Panc1 (cell line): ENCODE data around the gene DTX3.

Experiments
- POLR2AphosphoS5 ChIP-seq: IDR thresholded peaks from 2 replicates; pipeline ENCODE4 v1.6.1; 2012; ENCODE audit warnings: mild to moderate bottlenecking, low read depth, low read length, moderate library complexity
- SIN3A ChIP-seq: IDR thresholded peaks from 2 replicates; pipeline ENCODE4 v1.6.1; 2012; ENCODE audit warnings: low read depth, mild to moderate bottlenecking, low read length, moderate library complexity, borderline replicate concordance; ENCODE audit not compliant: insufficient read depth
- TCF7L2 ChIP-seq: IDR thresholded peaks from 2 replicates; pipeline ENCODE4 v1.6.1; 2011; ENCODE audit warnings: mild to moderate bottlenecking, low read depth, low read length, inconsistent platforms
- TF ChIP-seq, protein P1 (sequence below): fragments of 450-650 bp; IDR thresholded peaks from 2 replicates; pipeline ENCODE4 v1.5.1; 2017; ENCODE audit warnings: mild to moderate bottlenecking
- TF ChIP-seq, protein P2 (sequence below), 2 experiments: IDR thresholded peaks; 2 replicates each; pipeline ENCODE4 v1.6.1; 2011 to 2012; ENCODE audit warnings: low read depth in 2 of 2, control low read depth in 1 of 2, low read length in 1 of 2, mild to moderate bottlenecking in 1 of 2, moderate library complexity in 1 of 2; ENCODE audit not compliant: insufficient read depth in 1 of 2

DNA sequence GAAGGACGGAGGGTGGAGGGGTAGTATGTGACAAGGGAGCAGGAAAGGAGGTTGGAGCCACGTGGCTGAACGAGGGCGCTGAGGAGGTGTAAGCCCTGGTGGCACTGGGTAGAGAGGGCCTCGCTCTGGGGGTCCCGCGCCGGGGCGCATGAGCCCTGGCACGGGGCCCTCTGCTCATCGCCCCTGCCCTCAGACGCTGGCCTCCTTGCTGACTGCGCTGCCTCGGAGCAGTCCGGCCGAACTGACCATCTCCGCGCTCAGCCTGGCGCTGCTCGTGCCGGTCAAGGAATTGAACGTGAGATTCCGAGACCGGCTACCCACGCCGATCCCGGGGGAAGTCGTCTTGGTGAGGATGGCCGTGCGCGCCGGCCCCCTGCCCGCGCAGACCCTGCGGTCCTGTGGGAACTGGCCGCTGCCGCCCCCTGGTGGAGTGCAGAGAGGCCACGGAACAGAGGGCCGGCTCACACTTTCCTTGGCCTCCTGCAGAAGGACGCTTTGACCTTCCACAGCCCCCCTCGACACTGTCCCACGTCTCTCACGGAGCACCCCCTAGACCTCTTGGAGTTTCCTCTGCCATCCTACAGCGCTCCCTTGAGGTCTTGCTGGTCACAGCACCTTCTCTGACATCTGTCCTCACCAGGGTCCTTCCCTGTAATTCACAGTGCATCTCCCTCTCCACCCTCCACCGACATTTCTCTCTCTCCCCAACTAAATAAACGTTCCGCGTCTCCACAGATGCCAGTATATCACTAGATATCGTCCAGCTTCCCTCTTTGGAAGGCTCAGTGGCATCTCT lies 17.1 kb downstream of the DTX3 start:
- TF ChIP-seq, protein P1, sequence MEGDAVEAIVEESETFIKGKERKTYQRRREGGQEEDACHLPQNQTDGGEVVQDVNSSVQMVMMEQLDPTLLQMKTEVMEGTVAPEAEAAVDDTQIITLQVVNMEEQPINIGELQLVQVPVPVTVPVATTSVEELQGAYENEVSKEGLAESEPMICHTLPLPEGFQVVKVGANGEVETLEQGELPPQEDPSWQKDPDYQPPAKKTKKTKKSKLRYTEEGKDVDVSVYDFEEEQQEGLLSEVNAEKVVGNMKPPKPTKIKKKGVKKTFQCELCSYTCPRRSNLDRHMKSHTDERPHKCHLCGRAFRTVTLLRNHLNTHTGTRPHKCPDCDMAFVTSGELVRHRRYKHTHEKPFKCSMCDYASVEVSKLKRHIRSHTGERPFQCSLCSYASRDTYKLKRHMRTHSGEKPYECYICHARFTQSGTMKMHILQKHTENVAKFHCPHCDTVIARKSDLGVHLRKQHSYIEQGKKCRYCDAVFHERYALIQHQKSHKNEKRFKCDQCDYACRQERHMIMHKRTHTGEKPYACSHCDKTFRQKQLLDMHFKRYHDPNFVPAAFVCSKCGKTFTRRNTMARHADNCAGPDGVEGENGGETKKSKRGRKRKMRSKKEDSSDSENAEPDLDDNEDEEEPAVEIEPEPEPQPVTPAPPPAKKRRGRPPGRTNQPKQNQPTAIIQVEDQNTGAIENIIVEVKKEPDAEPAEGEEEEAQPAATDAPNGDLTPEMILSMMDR, result peak; percentile 98
- TF ChIP-seq SIN3A, result no peak
- TF ChIP-seq, protein P2, sequence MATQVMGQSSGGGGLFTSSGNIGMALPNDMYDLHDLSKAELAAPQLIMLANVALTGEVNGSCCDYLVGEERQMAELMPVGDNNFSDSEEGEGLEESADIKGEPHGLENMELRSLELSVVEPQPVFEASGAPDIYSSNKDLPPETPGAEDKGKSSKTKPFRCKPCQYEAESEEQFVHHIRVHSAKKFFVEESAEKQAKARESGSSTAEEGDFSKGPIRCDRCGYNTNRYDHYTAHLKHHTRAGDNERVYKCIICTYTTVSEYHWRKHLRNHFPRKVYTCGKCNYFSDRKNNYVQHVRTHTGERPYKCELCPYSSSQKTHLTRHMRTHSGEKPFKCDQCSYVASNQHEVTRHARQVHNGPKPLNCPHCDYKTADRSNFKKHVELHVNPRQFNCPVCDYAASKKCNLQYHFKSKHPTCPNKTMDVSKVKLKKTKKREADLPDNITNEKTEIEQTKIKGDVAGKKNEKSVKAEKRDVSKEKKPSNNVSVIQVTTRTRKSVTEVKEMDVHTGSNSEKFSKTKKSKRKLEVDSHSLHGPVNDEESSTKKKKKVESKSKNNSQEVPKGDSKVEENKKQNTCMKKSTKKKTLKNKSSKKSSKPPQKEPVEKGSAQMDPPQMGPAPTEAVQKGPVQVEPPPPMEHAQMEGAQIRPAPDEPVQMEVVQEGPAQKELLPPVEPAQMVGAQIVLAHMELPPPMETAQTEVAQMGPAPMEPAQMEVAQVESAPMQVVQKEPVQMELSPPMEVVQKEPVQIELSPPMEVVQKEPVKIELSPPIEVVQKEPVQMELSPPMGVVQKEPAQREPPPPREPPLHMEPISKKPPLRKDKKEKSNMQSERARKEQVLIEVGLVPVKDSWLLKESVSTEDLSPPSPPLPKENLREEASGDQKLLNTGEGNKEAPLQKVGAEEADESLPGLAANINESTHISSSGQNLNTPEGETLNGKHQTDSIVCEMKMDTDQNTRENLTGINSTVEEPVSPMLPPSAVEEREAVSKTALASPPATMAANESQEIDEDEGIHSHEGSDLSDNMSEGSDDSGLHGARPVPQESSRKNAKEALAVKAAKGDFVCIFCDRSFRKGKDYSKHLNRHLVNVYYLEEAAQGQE (IDR thresholded peaks at IDR 0.05; ENCODE audit: insufficient read depth in 1 of 2, low read depth in 2 of 2, low read length in 1 of 2), result no peak
- TF ChIP-seq TCF7L2, result no peak
- TF ChIP-seq POLR2AphosphoS5, result no peak
